C4-2B (cell line): Measurements from ENCODE around the gene MAST4.

Experiments used
- CTCF ChIP-seq: fragments of 450-650 bp; conservative IDR thresholded peaks from 2 replicates; pipeline ENCODE4 v1.5.1; 2017; ENCODE audit warnings: mild to moderate bottlenecking
- ZFX ChIP-seq: fragments of 450-650 bp; IDR thresholded peaks from 2 replicates; pipeline ENCODE4 v1.6.1; 2017

- TF ChIP-seq CTCF (no peak), ZFX (no peak)
Measured at GRCh38 chr5:66694036-66694435, 97.8 kb downstream of the MAST4 start.
